DLD1 (cell line): ENCODE results near the gene PRKAG1.

Experiments used
- in situ Hi-C: cut with HindIII; loops from 2 replicates; pipeline ENCODE4 v1.10.0; 2017; ENCODE audit warnings: low sequenced_read_pairs

Gene PRKAG1

GRCh38 chr12:49014547-49014946 lies 4.0 kb downstream of the PRKAG1 start:
- in situ Hi-C loops, result no loop called here

DNA sequence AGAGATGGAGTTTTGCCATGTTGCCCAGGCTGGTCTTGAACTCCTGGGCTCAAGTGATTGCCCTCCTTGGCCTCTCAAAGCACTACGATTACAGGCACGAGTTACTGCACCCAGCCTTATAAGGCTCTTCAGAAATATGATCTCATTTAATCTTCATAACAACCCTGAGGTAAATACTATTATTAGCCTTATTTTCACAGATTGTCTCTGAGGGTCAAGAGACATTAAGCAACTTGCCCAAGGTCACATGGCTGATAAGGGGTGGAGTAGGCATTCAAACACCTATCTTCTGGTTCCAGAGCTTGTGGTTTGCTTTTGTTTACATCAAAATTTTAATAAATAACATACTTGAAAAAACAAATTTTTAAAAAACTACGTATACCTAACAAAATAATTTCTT lies 5.1 kb downstream of the PRKAG1 start:
- in situ Hi-C loops, result no loop called here

GRCh38 chr12:49012739-49013138 lies 5.8 kb downstream of the PRKAG1 start:
- in situ Hi-C loops, result no loop called here

- in situ Hi-C loops, result no loop called here
Measured at GRCh38 chr12:49010092-49010668, 8.4 kb downstream of the PRKAG1 start.

GRCh38 chr12:49008943-49009342 lies 9.6 kb downstream of the PRKAG1 start:
- in situ Hi-C loops, result no loop called here

GRCh38 chr12:49000346-49000745 lies 18.2 kb downstream of the PRKAG1 start:
- in situ Hi-C loops, result no loop called here

DNA sequence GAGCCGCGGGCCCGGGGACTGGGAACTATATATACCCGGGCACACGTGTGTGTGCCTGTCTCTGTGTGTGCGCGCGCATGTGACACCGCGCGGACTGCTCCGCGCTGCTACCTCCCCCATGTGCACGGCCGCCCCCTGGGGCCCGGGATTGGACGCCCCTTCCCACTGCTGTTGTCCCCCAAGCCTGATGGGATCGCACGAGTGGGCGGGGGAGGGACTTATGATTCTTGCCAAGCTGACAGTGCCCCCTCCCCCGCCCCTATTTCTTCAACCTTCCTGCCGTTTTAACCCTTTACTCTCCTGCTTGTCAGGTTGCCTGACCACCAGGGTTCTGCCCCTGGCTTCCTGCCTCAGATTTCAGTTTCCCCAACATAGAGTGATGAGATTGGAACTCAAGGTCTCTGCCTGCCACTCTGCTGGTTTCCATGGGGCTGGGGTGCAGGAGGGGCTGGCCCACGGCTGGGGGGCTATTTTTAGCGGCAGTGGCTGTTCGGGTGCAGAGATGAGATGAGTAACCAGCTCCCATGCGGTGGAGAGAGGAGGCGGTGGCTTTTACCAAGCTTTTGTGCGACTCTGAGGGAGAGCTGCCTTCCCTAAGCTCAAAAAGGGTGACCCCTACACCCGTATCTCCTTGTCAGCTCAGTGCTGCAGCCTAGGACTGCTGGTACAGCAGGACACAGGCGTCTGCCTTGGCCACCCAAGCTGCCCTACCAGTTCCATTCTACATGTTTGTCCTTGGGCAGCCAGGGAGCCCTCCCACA lies 19.0 kb downstream of the PRKAG1 start, which contains the start of gene DDN:
Gene DDN (minus strand): TSS at position 5 of the 761 bp plus-strand sequence. CDS start 88 bp downstream, outside the sequence.
- in situ Hi-C loops, result no loop called here

DNA sequence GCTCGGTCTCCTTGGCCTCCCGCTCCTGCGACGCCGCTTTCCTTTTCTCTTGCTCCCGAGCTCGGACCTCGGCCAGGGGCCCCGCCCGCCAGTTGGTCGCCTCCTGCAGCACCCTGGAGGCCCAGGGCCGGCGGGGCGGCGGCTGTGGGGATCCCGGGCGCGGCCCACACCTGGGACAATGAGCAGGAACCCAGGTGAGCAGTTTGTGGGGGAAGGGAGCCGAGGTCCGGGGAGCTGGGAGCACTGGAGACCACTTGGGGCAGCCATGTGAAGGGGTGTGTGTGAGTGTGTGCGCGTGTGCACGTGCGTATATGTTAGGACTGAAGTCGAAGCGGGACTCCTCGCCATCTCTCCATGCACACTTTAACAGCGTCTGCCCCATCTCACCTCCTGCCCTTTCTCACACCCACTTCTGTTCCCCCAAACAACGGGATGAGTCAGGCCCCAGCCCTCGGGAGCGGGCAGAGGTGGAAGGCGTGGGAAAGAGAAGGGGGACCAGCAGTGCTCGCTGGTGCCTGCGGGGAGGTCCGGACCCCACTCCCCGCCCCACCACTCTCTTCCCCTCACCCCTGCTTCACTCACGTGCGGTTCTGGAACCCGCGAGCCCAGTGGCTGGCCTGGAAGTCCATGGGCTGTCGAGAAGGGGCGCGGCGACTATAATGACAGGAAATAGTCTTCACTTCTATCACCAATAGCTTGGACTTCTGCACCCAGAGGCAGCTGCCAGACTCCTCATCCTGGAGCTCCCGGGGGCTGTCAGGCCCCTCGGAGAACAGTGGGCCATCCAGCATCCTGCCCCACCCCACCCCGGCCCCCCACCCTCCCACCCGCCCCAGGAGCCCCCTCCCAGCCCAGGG lies 19.9 kb downstream of the PRKAG1 start:
- in situ Hi-C loops, result no loop called here

DNA sequence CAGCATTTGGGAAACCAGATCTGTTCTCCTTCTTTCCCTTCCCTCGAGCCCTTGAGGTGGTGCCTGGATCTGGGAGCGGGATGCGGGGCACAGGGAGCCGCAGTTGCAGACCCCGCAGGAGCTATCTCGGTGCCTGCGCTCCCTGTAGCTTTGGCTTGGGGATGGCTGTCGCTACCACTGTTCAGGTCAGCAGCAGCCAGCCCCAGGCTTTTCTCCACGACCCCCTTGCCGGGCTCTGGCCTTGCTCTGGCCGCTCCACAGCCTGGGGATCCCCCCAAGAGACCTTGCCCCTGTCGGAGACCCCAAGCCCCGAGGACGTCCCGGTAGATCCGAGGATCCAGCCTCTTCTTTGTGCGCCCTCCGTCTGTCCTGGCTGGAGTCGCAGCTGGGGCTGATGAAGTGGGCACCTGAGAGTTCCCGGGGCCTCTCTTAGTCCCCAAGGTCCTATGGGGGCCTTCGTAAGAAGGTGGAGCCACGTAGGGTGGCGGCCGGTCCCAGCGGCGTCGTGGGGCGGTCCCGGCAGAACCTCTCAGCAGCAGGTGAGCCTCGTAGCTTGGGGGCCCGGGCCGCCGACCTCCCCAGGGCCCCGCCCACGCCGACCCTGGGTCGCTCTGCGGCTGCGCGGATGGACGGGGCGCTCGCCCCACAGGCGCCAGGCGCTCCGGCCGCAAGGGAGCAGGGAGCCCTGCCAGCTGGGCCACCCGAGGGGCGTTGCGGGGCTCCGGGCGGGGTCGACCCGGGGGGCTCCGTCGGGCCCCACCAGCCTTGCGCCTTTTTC lies 20.7 kb downstream of the PRKAG1 start:
- in situ Hi-C loops, result no loop called here

DNA sequence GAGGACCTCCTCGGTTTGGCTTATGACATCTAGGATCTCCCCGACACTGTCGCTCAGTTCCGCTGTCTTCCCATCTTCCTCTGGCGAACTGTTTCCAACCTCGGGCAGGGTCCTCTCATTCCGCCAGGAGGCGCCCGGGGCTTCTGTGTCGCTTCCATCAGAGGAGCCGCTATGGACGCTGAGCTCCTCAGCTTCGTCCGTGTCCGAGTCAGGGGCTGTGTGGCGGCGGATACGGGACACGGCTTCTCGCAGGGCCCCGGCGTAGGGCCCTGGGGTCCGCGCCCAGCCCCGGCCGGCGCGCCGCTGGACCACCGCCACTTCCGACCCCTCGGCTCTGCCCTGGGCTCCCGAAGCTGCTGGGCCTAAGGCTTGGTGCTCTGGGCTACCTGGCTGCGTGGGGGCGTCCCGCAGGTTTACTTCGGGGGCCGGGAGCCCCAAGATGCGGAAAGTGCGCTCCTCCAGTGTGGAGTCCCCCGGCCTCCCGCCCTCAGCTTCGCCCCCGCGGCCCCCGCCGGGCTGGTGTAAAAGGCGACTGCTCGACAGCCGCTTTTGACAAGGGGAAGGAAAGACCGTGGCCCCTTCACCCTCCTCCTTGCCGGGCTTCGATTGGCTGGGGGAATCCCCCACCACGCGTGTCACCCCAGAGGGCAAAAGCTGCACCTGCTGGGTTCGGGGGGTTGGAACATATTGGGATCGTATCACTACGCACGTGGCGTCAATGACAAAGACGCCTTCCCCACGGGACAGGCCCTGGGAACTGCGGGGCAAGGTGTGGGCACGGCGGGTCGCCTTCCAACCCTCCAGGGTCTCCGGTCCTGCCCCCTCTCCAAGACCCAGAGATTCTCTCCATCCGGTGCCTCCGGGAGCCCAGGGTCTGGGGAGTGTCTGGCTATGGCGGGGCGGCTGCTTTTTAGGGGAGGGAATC lies 21.5 kb downstream of the PRKAG1 start:
- in situ Hi-C loops, result no loop called here

- in situ Hi-C loops, result no loop called here
Measured at GRCh38 chr12:48995086-48995879, 23.3 kb downstream of the PRKAG1 start.

DNA sequence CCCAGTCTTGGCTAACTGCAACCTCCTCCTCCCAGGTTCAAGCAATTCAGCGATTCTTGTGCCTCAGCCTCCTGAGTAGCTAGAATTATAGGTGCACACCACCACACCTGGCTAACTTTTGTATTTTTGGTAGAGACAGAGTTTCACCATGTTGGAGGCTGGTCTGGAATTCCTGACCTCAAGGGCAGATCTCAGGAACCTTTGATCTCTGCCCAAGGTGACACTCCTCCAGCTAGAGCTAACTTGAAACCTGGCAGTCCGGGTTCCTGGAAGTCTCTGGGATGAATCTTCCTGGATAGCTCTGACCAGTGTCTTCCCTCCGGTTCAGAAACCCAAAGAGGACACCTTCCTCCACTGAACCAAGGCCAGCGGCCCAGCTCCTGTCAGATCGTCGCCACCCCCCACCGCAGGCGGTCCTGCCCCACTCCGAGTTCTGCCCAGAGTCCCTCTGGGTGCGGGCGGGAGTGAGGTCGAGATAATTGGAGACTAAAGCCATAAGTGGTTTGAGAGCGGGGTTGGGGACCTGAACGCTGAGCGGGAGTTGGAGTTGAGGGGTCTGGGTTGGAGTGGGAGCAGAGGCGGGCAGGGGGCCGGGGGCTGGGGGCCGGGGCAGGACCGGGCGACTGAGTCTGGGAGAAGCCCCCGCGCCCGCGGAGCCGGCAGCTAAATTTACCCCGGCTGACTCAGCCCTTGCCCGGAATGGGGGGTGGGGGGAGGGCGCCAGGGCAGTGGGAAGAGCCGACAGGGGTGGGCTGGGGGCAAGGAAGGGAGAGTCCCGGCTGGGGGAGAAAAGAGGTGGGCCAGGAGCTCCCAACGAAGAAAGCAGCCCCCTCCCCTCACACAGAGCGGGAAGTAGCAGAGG lies 24.1 kb downstream of the PRKAG1 start:
- in situ Hi-C loops, result no loop called here

DNA sequence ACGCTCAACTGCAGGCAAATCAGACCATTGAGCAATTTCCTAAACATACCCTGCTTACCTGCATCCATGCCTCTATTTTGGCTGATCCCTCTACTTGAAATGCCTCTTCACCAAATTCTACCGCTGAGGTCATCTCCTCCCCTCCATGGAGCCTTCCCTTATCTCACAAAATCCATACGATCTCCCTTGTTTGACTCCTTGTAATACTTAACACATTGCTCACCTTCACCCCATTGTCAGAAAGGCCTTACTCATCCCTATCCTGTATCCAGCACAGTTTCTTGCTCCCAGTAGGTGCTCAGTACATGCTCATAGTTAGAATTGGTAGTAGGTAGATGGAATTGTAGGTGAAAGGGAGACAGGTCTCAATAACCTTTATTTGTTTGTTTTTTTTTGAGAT lies 24.8 kb downstream of the PRKAG1 start:
- in situ Hi-C loops, result no loop called here

DNA sequence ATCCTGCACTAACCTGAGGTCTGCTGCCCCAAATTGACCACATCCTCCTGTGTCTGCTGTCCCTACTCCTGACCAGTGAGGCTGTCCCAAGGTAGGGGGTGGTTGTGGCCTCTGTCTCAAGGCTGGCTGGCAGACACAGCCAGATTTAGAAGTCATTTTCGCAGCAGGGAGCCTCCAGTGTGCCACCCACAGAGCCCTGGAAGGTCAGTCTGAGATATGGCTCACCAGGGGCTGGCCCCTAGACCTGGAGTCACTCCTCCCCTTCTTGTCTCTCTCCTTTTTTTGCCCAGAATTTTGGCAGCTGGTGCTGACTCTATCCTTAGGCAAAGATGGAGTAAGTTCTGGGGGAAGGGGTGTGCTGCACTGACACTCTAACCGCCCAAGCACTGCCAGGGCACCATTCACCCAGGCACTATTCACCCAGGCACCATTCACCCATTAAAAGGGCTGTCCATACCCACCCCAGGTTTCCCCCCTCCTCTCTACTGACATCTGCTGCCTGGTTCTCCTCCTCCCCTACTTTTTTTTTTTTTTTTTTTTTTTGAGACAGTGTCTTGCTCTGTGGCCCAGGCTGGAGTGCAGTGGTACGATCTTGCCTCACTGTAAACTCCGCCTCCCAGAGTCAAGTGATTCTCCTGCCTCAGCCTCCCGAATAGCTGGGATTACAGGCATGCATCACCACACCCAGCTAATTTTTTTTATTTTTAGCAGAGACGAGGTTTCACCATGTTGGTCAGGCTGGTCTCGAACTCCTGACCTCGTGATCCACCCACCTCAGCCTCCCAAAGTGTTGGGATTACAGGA lies 27.1 kb downstream of the PRKAG1 start:
- in situ Hi-C loops, result no loop called here

DNA sequence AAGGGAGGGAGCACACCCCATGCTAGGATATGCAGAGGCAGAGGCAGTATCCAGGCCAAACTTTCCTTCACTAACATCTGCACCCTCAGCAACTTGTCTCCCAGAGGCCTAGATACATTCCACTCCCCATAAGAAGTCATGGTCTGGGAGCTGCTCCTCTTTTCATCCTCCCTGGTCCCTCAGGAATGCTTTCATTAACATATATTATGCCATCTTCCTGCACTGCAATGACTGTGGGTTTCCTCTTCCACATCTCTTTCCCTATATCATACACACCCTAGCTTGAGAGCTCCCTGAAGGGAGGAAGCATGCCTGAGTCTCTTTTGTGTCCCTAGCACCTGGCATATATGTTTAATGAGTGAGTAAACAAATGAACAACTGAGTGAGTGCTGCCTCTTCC lies 28.0 kb downstream of the PRKAG1 start:
- in situ Hi-C loops, result no loop called here

DNA sequence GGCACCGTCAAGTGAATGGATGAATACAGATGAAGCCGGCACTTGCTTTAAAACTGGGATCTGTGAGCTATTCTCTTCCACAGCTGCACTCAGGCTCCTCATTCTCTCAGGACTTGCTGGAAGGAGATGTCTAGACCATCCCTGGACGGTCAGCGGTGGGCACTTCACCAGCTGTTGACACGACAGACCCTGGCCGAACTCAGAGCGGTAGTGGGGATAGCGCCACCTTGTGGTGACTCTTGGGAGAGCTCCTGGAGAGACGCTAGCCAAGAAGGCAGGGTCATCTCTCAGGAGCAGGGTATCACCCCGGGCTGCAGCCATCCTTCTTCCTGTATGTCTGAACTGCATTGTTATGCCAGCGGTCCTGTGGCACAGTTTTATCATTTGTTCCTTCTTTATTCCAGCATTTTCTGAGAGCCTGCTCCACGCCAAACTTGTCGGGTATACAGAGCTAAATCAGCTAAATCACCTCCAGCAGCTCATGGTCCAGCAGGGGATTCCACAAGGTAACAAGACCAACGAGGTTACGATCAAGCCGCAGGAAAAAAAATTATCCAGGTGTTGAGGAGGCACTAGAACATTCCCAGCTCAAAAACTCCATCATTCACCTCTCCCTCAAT lies 30.4 kb downstream of the PRKAG1 start:
- in situ Hi-C loops, result loop anchor here (10.0 kb wide), 1 partner anchor 143 kb away; no protein-coding TSS in a partner anchor
